IMR-90 (cell line): ENCODE measurements around the gene KLHL12. TPM values are rescaled to one million over a fixed set of nuclear protein-coding genes. Genes with fewer than 3 reads are reported as not detected.

Source experiments
- ATAC-seq: fragments of 200-7000 bp; cut with Tn5 transposase; 2 replicates; pipeline ENCODE4 v1.9.1; 2020; ENCODE audit warnings: low read depth, mild to moderate bottlenecking, moderate library complexity
- BruUV-seq: library from RNA; stranded (reverse); fragments of 400-500 nt; replicated peaks from 2 replicates; lab custom pipeline; 2021; lab: Mats Ljungman, UMichigan
- CTCF ChIA-PET: fragments of 300-600 bp; formaldehyde crosslinking; extraction: SDS; loops from one replicate; lab custom pipeline; 2021; ENCODE audit warnings: antibody characterized with exemption; lab: Yijun Ruan, JAX
- POLR2A ChIA-PET: fragments of 300-600 bp; sonication (Branson Sonifier 250); formaldehyde crosslinking; loops from one replicate; lab custom pipeline; 2022; ENCODE audit warnings: antibody characterized with exemption; ENCODE audit not compliant: unreplicated experiment; lab: Charles Lee
- DNase-seq: peaks from one replicate; pipeline ENCODE4 v3.0.0; 2013
- H2AFZ ChIP-seq: replicated peaks from 2 replicates; pipeline ENCODE3; 2013; ENCODE audit warnings: low read length, mild to moderate bottlenecking; ENCODE audit not compliant: poor library complexity
- H2AK5ac ChIP-seq: 2 replicates; pipeline ENCODE4 v1.6.1; 2013; ENCODE audit warnings: low read depth, low read length, inconsistent platforms
- H2AK9ac ChIP-seq: replicated peaks from 2 replicates; pipeline ENCODE3; 2013; ENCODE audit warnings: mild to moderate bottlenecking, low read depth, low read length, moderate library complexity; ENCODE audit not compliant: poor library complexity
- H2BK120ac ChIP-seq: 2 replicates; pipeline ENCODE4 v1.6.1; 2013; ENCODE audit warnings: low read depth, low read length, inconsistent platforms
- H2BK15ac ChIP-seq: 3 replicates; pipeline ENCODE4 v1.6.1; 2013; ENCODE audit warnings: low read depth, low read length, inconsistent platforms
- H2BK20ac ChIP-seq: 2 replicates; pipeline ENCODE4 v1.6.1; 2013; ENCODE audit warnings: low read depth, mild to moderate bottlenecking, inconsistent platforms, low read length, moderate library complexity
- H2BK5ac ChIP-seq: 2 replicates; pipeline ENCODE4 v1.6.1; 2013; ENCODE audit warnings: mild to moderate bottlenecking, low read depth, low read length, inconsistent platforms; ENCODE audit not compliant: poor library complexity, severe bottlenecking
- H3K14ac ChIP-seq: replicated peaks from 2 replicates; pipeline ENCODE4 v1.6.1; 2013; ENCODE audit warnings: low read depth, low read length, inconsistent platforms
- H3K18ac ChIP-seq: 2 replicates; pipeline ENCODE4 v1.6.1; 2013; ENCODE audit warnings: low read depth, low read length, control low read depth
- H3K23ac ChIP-seq: 2 replicates; pipeline ENCODE4 v1.6.1; 2013; ENCODE audit warnings: low read depth, low read length, inconsistent platforms
- H3K27ac ChIP-seq: 2 replicates; pipeline ENCODE4 v1.5.1; 2013; ENCODE audit warnings: mild to moderate bottlenecking, control low read depth, low read length; ENCODE audit not compliant: insufficient read depth
- H3K27me3 ChIP-seq: 2 replicates; pipeline ENCODE4 v1.6.1; 2013; ENCODE audit warnings: low read length; ENCODE audit not compliant: control insufficient read depth, insufficient read depth
- H3K36me3 ChIP-seq: 2 replicates; pipeline ENCODE4 v1.6.1; 2013; ENCODE audit warnings: low read length, mixed read lengths; ENCODE audit not compliant: control insufficient read depth, insufficient read depth
- H3K4ac ChIP-seq: 2 replicates; pipeline ENCODE4 v1.6.1; 2013; ENCODE audit warnings: low read depth, low read length, inconsistent platforms
- H3K4me1 ChIP-seq: 2 replicates; pipeline ENCODE4 v1.6.1; 2013; ENCODE audit warnings: low read length, mixed read lengths; ENCODE audit not compliant: control insufficient read depth, insufficient read depth
- H3K4me2 ChIP-seq: 2 replicates; pipeline ENCODE4 v1.6.1; 2013; ENCODE audit warnings: low read depth, mild to moderate bottlenecking, control low read depth, low read length, moderate library complexity
- H3K4me3 ChIP-seq: 2 replicates; pipeline ENCODE4 v1.5.1; 2013; ENCODE audit warnings: low read depth, mild to moderate bottlenecking, control low read depth, low read length, moderate library complexity; ENCODE audit not compliant: insufficient read depth
- H3K56ac ChIP-seq: 2 replicates; pipeline ENCODE4 v1.6.1; 2013; ENCODE audit warnings: low read length, inconsistent platforms; ENCODE audit not compliant: insufficient read depth; ENCODE audit errors: extremely low read depth
- H3K79me1 ChIP-seq, 2 experiments: 2 replicates each; pipeline ENCODE4 v1.6.1; 2013; ENCODE audit warnings: low read length in 2 of 2, inconsistent platforms in 1 of 2, low read depth in 1 of 2
- H3K9ac ChIP-seq: 2 replicates; pipeline ENCODE4 v1.6.1; 2013; ENCODE audit warnings: low read depth, low read length, control low read depth
- H3K9me1 ChIP-seq: 2 replicates; pipeline ENCODE4 v1.6.1; 2013; ENCODE audit warnings: low read length, inconsistent platforms; ENCODE audit not compliant: insufficient read depth
- H3K9me3 ChIP-seq: 2 replicates; pipeline ENCODE4 v1.6.1; 2013; ENCODE audit warnings: low read length; ENCODE audit not compliant: control insufficient read depth, insufficient read depth
- H4K20me1 ChIP-seq: 2 replicates; pipeline ENCODE4 v1.6.1; 2013; ENCODE audit warnings: low read length, inconsistent platforms; ENCODE audit not compliant: insufficient read depth
- H4K5ac ChIP-seq: 2 replicates; pipeline ENCODE4 v1.6.1; 2013; ENCODE audit warnings: mild to moderate bottlenecking, low read depth, low read length, control low read depth
- H4K8ac ChIP-seq, 2 experiments: 2 replicates each; pipeline ENCODE4 v1.6.1; 2013; ENCODE audit warnings: low read depth in 2 of 2, low read length in 2 of 2, control low read depth in 1 of 2, inconsistent platforms in 1 of 2
- H4K91ac ChIP-seq: 2 replicates; pipeline ENCODE4 v1.6.1; 2013; ENCODE audit warnings: low read depth, low read length, inconsistent platforms; ENCODE audit not compliant: insufficient read depth
- BHLHE40 ChIP-seq: fragments of 150-350 bp; IDR thresholded peaks from 2 replicates; pipeline ENCODE4 v1.6.1; 2016; ENCODE audit warnings: mild to moderate bottlenecking, low read depth, low read length
- CEBPB ChIP-seq: IDR thresholded peaks from 2 replicates; pipeline ENCODE4 v1.6.1; 2012; ENCODE audit warnings: low read depth, low read length, improper control_type of control experiment
- CHD1 ChIP-seq: IDR thresholded peaks from 2 replicates; pipeline ENCODE4 v1.6.1; 2012; ENCODE audit warnings: low read depth, low read length, improper control_type of control experiment
- CTCF ChIP-seq: conservative IDR thresholded peaks from 2 replicates; pipeline ENCODE4 v1.5.1; 2012; ENCODE audit warnings: mild to moderate bottlenecking, low read depth, low read length, improper control_type of control experiment
- FOS ChIP-seq: fragments of 150-350 bp; IDR thresholded peaks from 2 replicates; pipeline ENCODE4 v1.6.1; 2016; ENCODE audit warnings: low read depth, low read length
- MAFK ChIP-seq: IDR thresholded peaks from 2 replicates; pipeline ENCODE4 v1.6.1; 2012; ENCODE audit warnings: low read depth, low read length, improper control_type of control experiment
- MAZ ChIP-seq: IDR thresholded peaks from 2 replicates; pipeline ENCODE4 v1.6.1; 2012; ENCODE audit warnings: low read depth, mild to moderate bottlenecking, low read length, improper control_type of control experiment, moderate library complexity, borderline replicate concordance
- MXI1 ChIP-seq: IDR thresholded peaks from 2 replicates; pipeline ENCODE4 v1.6.1; 2012; ENCODE audit warnings: low read depth, mild to moderate bottlenecking, low read length, moderate library complexity, borderline replicate concordance
- NFE2L2 ChIP-seq: fragments of 150-350 bp; IDR thresholded peaks from 2 replicates; pipeline ENCODE4 v1.6.1; 2016; ENCODE audit warnings: low read depth, mild to moderate bottlenecking, low read length
- POLR2A ChIP-seq: IDR thresholded peaks from 2 replicates; pipeline ENCODE4 v1.6.1; 2012; ENCODE audit warnings: mild to moderate bottlenecking, low read depth, low read length
- RAD21 ChIP-seq: IDR thresholded peaks from 2 replicates; pipeline ENCODE4 v1.6.1; 2012; ENCODE audit warnings: low read length, improper control_type of control experiment
- RCOR1 ChIP-seq: IDR thresholded peaks from 2 replicates; pipeline ENCODE4 v1.6.1; 2012; ENCODE audit warnings: mild to moderate bottlenecking, low read length, improper control_type of control experiment; ENCODE audit not compliant: insufficient replicate concordance
- RFX5 ChIP-seq: IDR thresholded peaks from 2 replicates; pipeline ENCODE4 v1.8.0; 2012; ENCODE audit warnings: low read depth, mild to moderate bottlenecking, low read length, moderate library complexity
- SMC3 ChIP-seq: fragments of 150-350 bp; IDR thresholded peaks from 2 replicates; pipeline ENCODE4 v1.6.1; 2016; ENCODE audit warnings: low read depth, mild to moderate bottlenecking, antibody characterized with exemption, low read length, moderate library complexity
- USF2 ChIP-seq: fragments of 150-350 bp; IDR thresholded peaks from 2 replicates; pipeline ENCODE4 v1.6.1; 2017; ENCODE audit warnings: mild to moderate bottlenecking, antibody characterized with exemption, low read length, low read depth
- WGBS, 2 experiments: methylation state at CpG; one replicate each; pipeline versions ENCODE4 v1.1.5 to v1.1.7; 2013; ENCODE audit warnings: missing lambda C conversion rate in 2 of 2; ENCODE audit not compliant: insufficient read length in 1 of 2; ENCODE audit errors: extremely low coverage in 2 of 2; 5-methylcytosine and 5-hydroxymethylcytosine counted together
- dilution Hi-C: fragments of 300-500 bp; cut with HindIII; formaldehyde crosslinking; loops from one replicate; pipeline ENCODE4 v1.14.3; 2018; ENCODE audit warnings: low sequenced_read_pairs; ENCODE audit not compliant: unreplicated experiment
- in situ Hi-C: fragments of 300-500 bp; cut with MboI; formaldehyde crosslinking; loops from 3 replicates; pipeline ENCODE4 v1.14.3; 2019; ENCODE audit warnings: low sequenced_read_pairs, inconsistent platforms, mixed read lengths
- intact Hi-C: fragments of 100-400 bp; cut with micrococcal nuclease; formaldehyde crosslinking; loops from 2 replicates; pipeline ENCODE4 v1.10.0; 2022
- polyA plus RNA-seq, 3 experiments: library from polyadenylated mRNA; depleted of rRNA; stranded (reverse); fragments of >200 nt; gene quantifications; 2 replicates each; pipeline ENCODE4 v1.2.3, GENCODE V29; 2012; ENCODE audit warnings: low replicate concordance in 1 of 3
- total RNA-seq: library from RNA; depleted of rRNA; stranded (reverse); fragments of >200 nt; gene quantifications from 2 replicates; pipeline ENCODE4 v1.2.3, GENCODE V29; 2012
- TF ChIP-seq, protein P1 (sequence below): fragments of 150-350 bp; IDR thresholded peaks from 2 replicates; pipeline ENCODE4 v1.6.1; 2016; ENCODE audit warnings: low read depth, mild to moderate bottlenecking, low read length, moderate library complexity, borderline replicate concordance

KLHL12 gene
- total and polyA plus RNA-seq, 2 of the 4 experiments (the other 2 are of a cell fraction), result 17.2 to 38.4 TPM

DNA sequence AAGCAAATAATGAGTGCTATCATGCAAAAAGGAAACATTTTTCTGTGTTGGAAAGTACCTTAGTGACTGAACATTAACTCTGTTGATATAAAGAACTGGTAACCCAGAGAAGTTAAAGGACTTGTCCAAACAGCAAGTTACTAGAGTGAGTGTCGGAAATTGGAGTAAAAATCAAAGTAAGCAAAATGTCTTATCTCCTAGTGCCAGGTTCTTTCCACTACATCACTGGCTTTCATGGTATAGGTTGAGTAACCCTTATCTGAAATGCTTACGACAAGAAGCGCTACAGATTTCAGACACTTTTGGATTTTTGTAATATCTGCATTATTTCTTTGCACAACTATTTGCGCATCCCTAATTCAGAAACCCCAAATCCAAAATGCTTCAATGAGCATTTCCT lies 21.7 kb downstream of the KLHL12 start:
- CTCF ChIA-PET, result no interaction called here
- in situ Hi-C loops, result no loop called here
- Histone ChIP-seq H3K56ac (no peak overlapping the region), H4K8ac (no peak overlapping the region), H2BK15ac (no peak overlapping the region), H3K4me3 (no peak overlapping the region), H3K23ac (no peak overlapping the region), H3K27me3 (no peaks in the 10 kb centered on the region), H2BK120ac (no peak overlapping the region), H2BK20ac (no peak overlapping the region), H4K5ac (no peak overlapping the region), H3K79me1 (no peaks in the 10 kb centered on the region), H2AK5ac (no peak overlapping the region), H4K91ac (no peak overlapping the region), H3K14ac (no peak overlapping the region), H2AFZ (no peak overlapping the region), H3K36me3 (peaks cover 28% of the 10 kb centered on the region), H3K27ac (no peak overlapping the region), H3K18ac (no peak overlapping the region), H3K4me1 (no peaks in the 10 kb centered on the region), H3K9me3 (no peaks in the 10 kb centered on the region), H3K9ac (no peak overlapping the region), H3K4me2 (no peak overlapping the region), H2AK9ac (no peak overlapping the region), H2BK5ac (no peak overlapping the region), H4K20me1 (no peaks in the 10 kb centered on the region), H3K9me1 (no peaks in the 10 kb centered on the region), H3K4ac (no peak overlapping the region)
- dilution Hi-C loops, result no loop called here
- no TSS peak for BruUV-seq
- ATAC-seq (no peak), DNase-seq (no peak)
- TF ChIP-seq RAD21 (no peak), SMC3 (no peak), CHD1 (no peak), BHLHE40 (no peak), RCOR1 (no peak), NFE2L2 (no peak), FOS (no peak), RFX5 (no peak), CTCF (no peak), CEBPB (no peak), MXI1 (no peak), MAFK (no peak), MAZ (no peak), POLR2A (no peak), USF2 (no peak)
- TF ChIP-seq, protein P1, sequence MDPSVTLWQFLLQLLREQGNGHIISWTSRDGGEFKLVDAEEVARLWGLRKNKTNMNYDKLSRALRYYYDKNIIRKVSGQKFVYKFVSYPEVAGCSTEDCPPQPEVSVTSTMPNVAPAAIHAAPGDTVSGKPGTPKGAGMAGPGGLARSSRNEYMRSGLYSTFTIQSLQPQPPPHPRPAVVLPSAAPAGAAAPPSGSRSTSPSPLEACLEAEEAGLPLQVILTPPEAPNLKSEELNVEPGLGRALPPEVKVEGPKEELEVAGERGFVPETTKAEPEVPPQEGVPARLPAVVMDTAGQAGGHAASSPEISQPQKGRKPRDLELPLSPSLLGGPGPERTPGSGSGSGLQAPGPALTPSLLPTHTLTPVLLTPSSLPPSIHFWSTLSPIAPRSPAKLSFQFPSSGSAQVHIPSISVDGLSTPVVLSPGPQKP, result no peak
- POLR2A ChIA-PET, result no interaction called here
- no CpG with 5 or more reads among the region's 4 CpGs for WGBS, 2 experiments
- intact Hi-C loops, result loop anchor here (5.0 kb wide), 1 partner anchor 37 kb away; no protein-coding TSS in a partner anchor
